Kidney tubule cell (primary cell): ENCODE data around the gene STON2.

Experiments used
- DNase-seq: peaks from one replicate; pipeline ENCODE4 v3.0.0-alpha.2; 2018; ENCODE audit warnings: low spot score

The STON2 gene

GRCh38 chr14:81416981-81417380 is 16.9 kb upstream of the STON2 start:
- no peak for DNase-seq

- DNase-seq: peak; percentile 30
Measured at GRCh38 chr14:81416194-81416952, 16.2 kb upstream of the STON2 start.

- DNase-seq: no peak
Measured at GRCh38 chr14:81415781-81416180, 15.7 kb upstream of the STON2 start.

GRCh38 chr14:81414123-81414522 is 14.0 kb upstream of the STON2 start:
- no peak for DNase-seq

GRCh38 chr14:81412779-81413178 is 12.7 kb upstream of the STON2 start:
- DNase-seq: peak; percentile 83

- DNase-seq: peak; percentile 92
Measured at GRCh38 chr14:81408595-81408994, 8.5 kb upstream of the STON2 start.

- peak; percentile 91 for DNase-seq
Measured at GRCh38 chr14:81406863-81407262, 6.7 kb upstream of the STON2 start.

GRCh38 chr14:81402123-81402495 is 2.0 kb upstream of the STON2 start:
- DNase-seq: peak; percentile 47

GRCh38 chr14:81401420-81402122 is 1.4 kb upstream of the STON2 start:
- peak; percentile 95 for DNase-seq

- DNase-seq: peak; percentile 93
Measured at GRCh38 chr14:81400852-81401251, 728 bp upstream of the STON2 start.

GRCh38 chr14:81398196-81398891 is 1.8 kb downstream of the STON2 start:
- DNase-seq: no peak

GRCh38 chr14:81396113-81396512 is 4.0 kb downstream of the STON2 start:
- DNase-seq: peak; percentile 56

GRCh38 chr14:81394739-81395138 is 5.4 kb downstream of the STON2 start:
- no peak for DNase-seq

GRCh38 chr14:81392976-81393643 is 7.0 kb downstream of the STON2 start:
- DNase-seq: no peak

- DNase-seq: no peak
Measured at GRCh38 chr14:81392052-81392451, 8.1 kb downstream of the STON2 start.

- no peak for DNase-seq
Measured at GRCh38 chr14:81390696-81391095, 9.4 kb downstream of the STON2 start.

GRCh38 chr14:81388336-81388735 is 11.8 kb downstream of the STON2 start:
- DNase-seq: peak; percentile 28

GRCh38 chr14:81386290-81386745 is 13.8 kb downstream of the STON2 start:
- no peak for DNase-seq

GRCh38 chr14:81385886-81386285 is 14.2 kb downstream of the STON2 start:
- no peak for DNase-seq

- peak; percentile 43 for DNase-seq
Measured at GRCh38 chr14:81385419-81385818, 14.7 kb downstream of the STON2 start.

- DNase-seq: peak; percentile 96
Measured at GRCh38 chr14:81384900-81385299, 15.2 kb downstream of the STON2 start.

- DNase-seq: no peak
Measured at GRCh38 chr14:81382517-81383225, 17.5 kb downstream of the STON2 start.
